Superior temporal gyrus (tissue), 1 donor: ENCODE measurements around the gene TMCO5A.
"Not testable (repeated sequence)": the region's sequence is repeated elsewhere in the genome, so short reads cannot be mapped to it uniquely, and the experiment has no call there.

ENCODE experiments used
- DNase-seq: peaks from one replicate; pipeline ENCODE4 v3.0.0-alpha.2; 2016; ENCODE audit errors: extremely low spot score

TMCO5A gene

DNA sequence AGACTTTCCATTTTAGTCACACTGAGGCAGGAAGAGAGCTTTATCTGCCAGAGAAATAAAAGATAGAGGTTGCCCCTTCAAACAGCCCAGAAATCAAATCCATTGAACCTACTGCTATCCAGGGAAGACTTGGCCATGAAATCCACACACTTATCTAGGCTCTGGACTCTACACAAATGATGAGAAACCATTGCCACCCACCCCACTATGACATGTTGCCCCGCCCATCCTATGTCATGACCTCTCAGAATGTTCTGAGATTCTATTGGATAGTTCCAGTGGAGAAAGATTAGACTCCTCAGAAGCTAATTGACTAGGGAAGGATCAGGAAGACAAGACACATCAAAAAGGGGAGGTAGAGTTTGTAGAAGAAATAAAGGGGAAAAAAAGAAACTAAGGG, at the start of gene TMCO5A:
Gene TMCO5A (plus strand): TSS at position 301 of the 400 bp plus-strand sequence. CDS start 1,684 bp downstream, outside the sequence.
- no peak for DNase-seq

DNA sequence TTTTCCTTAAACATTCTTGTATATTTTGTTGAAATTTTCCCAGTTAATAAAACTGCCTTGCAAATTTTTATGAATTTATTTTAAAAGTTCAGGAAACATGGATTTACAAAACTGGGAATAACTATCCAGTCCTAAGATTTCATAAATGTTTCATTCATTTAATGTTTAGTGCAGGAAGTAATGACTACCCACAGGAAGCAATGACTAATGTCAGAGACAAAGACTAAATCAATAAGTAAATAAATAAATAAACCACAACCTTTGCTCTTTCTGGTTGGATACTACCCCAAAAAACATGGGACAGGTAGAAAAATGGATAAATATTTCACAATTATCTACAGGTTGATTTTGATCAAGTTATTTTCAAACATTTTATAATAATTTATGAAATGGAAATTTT, 48.8 kb upstream of the TMCO5A start:
- no peak for DNase-seq

DNA sequence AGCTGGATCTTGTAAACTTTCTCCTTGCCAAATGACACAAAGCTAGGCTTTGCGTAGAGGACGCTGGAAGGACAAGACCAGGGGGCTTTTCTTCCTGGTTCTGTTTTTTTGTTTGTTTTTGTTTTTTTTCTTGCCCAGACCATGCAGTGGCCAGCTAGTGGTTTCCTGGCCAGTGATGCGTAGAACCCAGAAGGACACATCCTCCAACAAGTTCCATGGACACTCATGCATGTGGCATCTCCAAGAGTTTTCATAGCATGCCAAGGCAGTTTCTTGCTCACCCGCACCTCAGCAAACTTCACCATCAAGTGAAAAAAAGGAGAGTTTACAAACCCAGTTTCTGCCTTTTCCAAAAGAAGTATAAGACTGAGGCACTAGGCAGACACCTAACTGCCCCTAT, 46.1 kb upstream of the TMCO5A start:
- DNase-seq = no peak

DNA sequence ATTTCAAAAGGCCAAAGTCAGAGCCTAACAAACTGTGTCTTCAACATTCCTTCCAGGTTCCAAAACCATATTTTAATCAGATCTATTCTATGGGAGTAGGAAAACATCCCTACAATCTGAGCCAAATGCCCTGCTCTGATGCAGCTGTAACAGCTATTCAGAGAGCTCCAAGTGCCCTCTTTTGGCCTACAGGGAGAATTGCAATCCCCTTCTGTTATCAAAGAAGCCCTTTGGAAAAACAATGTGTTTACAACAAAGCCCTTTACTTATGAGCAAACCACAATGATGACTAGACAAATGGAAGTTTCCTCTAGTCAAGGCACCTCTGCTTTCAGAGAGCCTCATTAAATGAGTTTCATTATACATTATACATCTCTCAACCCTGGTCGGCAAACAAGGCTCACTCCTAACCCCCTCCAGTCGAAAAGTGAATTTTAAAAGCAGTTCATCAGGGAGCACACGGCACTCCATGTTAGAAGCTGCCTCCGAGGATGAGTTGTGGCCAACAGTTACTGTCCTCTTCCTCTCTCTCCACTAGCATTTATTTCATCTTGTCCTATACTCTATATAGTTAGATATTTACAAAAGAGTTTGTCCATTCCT, 42.6 kb upstream of the TMCO5A start:
- DNase-seq = peak; percentile 91

DNA sequence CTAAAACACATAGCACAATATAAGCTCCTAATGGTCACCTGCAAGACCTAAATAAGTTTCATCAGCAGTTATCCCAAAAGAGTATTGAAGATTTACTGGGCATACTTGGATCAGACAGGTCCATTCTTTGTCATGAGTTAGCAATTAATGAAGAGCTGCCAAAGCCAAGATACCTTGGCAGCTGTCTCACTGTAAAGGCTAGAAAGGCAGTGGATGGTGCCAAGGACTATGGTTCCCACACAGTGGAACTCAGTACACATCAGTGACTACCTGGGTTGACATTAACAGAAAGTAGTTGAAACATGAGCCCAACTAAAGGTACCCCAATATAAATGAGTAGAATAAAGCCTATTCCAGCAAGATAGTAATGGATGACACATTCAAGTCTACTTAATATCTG, 41.1 kb upstream of the TMCO5A start:
- DNase-seq = no peak

DNA sequence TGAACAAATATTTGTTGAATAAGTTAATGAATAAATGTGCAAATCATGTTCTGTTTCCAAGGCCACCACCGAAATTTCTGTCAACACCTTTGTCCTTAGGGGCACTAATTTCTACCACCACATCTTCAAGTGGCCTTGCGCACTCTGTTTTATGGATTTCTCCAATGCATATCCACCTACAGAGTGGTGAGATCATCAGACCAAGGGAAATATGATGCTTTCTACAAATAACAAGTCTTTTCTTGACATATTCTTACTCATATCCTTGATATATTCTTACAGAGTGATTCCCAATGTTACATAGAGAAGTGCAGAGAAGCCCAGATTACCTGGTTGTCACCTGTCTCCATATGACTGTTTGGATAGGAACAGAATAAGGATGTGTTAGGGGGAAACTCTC, 36.1 kb upstream of the TMCO5A start:
- DNase-seq = no peak

DNA sequence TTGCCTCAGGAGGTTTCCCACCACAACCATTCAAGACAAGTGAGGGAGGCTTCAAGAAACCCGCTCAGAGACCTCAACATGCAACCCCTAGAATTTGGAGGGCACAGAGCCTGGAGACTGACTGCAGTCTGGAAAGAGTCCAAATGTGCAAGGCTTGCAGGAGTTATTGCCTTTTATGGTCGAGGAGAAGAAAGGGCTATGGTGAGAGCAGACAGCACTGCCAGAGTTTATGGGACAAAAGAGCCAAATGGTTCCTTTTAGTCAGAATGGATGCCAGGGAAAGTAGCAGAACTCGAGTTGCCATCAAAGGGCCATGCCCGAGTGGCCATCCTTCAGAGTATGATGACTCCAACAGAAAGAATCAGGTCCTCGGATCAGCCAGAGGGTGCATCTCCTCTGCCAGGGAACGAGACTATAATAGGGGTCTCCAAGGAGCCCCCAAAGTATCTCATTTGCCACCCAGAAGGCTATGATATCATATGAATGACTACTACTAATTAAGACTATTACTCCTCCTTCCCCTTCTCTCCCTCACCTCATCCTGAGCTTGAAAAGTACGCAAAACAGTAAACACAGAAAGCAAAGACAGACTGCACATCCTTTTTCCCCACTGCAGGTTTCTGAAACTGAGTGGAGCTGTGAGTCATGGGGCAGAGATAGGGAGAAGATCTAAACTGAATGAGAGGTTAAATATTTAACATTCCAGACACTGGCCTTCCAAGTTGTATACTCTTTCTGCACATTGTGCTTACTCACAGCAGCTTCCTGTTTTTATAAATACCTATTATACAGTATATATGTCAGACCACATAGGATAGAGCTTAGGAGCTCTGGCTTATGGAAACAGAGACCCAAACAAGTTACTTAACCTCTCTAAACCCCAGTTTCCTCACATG, 33.9 kb upstream of the TMCO5A start:
- DNase-seq = no peak

DNA sequence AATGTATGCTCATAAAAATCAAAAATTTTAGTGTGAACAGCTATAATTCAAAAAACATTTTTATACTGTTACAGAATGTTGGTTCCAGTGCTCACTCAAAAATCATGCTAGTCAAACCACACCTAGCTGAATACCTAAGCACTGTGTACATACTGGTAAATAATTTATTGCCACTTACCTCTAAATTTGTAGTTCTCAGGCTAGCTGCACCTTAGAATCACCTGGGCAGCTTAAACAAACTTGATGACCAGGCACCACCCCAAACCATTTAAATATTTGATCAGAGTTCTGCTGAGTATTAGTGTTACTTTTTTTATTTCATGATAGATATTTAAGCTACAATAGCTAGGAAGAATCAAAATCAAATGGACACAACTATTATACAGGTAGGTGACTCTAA, 32.3 kb upstream of the TMCO5A start:
- no peak for DNase-seq

DNA sequence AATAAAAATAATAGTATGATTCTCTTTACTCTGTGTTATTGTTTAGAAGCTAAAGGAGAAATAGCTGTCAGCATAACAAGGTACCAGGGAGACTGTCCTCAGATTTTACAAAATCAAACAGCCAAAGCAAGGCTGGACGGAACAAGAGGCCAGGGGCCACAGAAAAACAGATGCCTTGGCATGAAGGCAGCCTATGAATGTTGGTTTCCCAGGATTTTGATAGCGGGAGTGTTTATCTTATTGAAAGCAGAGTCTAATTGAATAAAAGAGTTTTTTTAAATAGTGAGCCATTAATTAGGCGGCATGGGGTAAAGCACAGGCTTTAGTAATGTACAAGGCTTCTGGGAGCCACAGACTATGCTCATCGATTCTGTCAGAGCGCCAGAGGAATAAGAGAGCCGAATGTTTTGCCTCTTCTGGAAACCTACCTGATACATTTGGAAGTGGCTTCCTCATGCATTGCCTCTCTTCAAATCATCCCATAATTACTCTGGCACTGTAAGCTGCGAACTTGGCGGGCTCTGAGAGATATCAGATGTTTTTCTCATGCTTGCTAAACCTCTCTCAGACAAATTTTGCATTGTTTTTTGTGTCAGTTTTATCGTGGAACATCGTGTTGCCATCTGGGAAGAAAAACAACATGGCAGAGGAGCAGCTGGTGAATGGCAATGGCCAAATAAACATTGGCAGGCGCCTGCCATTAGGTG, 30.4 kb upstream of the TMCO5A start:
- DNase-seq = no peak

DNA sequence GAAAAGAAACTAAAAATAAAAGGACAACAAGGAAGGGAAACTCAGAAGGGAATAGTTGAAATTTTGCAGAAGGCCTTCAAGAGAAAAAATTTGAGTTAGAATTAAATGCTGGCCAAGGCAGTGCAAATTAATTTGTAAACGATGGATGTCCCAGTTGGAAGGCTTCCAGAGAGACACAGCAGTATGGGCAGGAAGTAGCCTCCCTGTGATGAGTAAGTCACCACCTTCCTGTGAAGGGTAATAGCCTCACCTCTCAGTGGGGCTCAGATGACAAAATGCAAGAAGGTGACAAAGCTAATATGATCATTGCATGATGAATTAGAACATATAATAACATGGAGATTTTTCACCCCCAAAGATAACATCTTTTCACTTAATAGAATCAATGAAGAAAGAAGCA, 27.3 kb upstream of the TMCO5A start:
- DNase-seq = no peak

DNA sequence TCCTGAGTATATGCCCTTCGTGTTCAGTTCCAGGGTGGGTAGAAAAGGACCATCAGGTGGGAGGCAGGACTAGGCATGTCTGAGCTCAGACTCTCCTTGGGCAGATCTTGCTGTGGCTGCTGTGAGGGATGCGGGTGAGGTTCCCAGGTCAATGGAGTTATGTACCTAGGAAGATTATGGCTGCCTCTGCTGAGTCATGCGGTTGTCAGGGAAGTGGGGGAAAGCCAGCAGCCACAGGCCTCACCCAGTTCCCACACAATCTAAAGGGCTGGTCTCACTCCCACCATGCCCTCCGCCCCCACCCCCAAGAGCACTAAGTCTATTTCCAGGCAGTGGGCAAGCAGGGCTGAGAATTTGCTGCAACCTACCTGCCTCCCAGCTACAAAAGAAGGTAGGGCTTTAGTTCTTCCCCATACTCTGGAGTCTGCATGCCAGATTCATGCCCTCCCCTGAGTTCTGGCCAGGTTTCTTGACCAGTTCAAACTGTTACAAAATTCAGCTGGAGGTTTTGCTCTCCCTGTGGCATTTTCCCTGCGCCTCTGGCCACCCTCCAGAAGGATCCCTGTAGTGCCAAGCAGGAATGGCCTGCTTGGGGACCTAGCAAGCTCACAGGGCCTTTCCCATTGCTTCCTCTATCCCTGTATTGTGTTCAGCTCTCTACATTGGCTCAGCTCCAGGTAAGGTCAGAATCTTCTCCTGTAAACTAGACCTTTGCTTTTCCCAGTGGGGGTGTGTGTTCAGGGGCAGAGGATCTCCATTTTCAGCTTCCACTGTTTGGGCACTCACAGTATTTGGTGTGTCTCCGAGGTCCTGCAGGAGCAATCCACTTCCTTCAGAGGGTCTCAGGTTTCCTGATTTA, 12.7 kb upstream of the TMCO5A start:
- DNase-seq = no peak

DNA sequence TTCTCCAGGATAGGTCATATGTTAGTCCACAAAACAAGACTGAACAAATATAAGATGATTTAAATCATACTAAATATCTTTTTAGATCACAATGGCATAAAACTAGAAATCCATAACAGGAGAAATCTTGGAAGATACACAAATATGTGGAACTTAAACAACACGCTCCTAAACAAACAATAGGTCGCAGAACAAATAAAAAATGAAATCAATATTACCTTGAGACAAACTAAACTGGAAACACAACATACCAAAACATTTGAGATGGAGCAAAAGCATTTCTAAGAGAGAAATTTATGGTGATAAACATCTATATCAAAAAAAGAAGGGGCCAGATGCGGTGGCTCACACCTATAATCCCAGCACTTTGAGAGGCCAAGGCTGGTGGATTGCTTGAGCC, 8.3 kb upstream of the TMCO5A start:
- no peak for DNase-seq

DNA sequence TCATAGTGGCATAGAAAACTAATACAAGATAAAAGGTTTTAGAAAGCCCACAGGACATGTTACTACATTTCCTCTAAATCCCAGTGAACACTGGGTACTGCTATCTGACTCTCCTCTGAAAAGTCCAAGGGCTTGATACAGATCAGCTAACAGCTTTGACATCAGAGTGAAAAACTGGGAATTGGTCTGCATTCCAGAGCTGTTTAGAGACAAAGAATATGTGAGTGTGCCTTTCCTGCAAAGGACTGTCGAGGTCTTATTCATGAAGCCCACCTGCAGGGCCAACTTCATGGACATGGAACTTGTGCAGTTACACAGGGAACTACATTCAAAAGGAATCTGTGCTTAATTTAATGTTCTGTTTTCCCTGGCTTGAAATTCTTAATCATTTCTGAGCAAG, 5.2 kb upstream of the TMCO5A start:
- no peak for DNase-seq

DNA sequence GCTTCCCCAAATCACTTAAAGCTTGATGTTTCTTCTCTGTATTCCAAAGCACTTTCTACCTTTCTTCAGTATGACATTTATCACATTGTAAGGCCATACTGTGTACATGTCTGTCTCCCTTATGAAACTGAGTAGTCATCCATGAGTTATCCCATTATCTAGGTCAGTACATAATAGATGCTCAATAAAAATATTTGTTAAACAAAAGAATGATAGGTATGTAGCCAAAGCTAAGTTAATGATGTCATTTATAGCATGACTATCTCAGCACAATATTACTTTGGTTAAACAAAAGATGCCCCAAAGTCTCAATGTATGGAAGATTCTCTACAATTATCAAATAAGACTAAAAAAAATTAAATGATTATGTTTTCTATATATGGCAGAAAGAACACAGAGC, 3.1 kb upstream of the TMCO5A start:
- no peak for DNase-seq

DNA sequence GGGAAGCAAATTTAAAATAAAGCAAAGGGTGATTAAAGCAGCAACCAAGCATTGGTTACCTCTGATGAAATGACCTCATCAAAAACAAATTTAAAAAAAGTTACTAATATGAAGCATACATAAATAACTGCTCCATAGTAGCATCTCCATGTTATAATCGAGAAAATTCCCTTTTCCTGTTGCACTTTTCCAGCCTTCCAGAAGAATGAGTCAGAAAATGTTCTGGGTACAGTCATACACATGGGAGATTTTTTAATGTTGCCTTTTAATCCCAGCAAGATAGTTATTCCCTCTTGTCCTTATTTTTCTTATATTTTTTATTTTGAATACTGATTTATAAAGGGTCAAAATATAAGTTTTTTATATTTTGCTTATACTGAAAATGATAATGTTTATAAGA, 2.6 kb upstream of the TMCO5A start:
- DNase-seq = no peak

DNA sequence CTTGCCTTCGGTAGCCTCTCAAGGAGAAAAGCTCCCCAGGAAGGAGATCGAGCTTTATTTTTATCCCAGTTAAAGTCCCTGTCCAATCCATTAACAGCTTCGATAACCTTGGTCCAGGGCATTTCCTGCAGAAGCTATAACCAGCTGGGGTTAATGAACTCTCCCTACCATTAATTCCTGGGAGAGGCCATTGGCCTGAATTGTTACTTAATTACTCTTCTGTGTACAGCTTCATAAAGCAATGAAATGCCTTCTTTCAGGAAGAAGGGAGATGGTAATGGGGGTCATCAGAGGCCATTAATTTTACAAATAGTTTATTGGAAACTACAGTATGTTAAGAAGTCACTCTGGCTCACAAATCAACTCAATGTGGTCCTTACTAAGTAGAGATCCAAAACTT, 1.9 kb upstream of the TMCO5A start:
- no peak for DNase-seq

DNA sequence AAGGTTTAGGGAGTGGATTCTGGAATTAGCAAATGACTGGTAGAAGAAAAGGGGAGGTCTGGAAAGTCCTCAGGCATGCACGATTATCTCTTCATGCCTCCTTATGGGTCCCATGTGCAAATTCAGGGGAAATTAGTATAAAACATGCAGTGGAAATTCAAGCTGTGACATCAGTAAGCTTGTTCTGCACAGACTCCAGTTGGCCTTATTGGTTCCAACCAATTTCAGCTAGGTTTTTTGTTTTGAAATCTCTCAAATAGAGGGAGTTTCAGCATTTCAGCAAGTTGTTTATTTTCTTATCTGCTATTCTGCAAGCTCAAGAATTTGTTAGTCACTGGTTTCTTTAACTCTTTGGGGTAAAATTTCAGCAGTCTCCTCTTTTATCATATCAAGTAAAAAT, 774 bp upstream of the TMCO5A start:
- no peak for DNase-seq

DNA sequence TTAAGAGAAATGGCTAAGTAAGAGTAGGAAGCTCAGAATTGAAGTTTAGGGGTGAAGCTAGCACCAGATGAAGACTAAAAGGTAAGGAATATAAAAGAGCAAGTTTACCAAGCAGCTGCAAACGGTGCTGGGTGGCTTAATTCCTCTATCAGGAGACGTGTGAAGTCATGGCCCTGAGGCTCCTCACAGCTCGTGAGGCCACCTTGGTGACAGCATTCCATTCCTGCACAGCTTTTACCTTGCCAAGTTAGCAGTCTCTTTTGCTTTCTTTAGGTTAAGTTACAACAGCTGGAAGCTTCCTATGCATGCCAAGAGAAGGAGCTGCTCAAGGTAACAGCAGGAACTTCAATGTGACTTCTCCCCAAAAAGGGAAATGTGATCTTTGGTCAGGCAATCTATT, 6.4 kb downstream of the TMCO5A start:
- DNase-seq = no peak

DNA sequence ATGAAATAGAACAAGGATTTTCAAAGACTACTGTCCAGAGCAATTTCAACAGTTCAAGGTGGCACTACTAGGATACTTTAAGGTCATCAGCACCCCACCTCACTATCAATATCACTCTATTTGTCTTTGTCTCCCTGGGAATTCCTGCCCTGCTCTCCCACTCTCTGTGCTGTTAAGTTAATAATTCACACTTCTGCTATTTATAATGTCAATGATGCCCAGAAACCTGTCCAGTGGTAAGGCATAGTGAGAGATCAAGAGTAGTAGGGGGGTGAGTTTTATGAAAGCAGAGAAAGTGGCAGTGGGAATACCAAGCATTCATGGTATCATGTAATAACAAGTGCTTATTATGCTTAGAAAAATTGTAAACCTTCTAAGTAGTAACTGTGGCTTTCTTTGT, 7.3 kb downstream of the TMCO5A start:
- DNase-seq = no peak

DNA sequence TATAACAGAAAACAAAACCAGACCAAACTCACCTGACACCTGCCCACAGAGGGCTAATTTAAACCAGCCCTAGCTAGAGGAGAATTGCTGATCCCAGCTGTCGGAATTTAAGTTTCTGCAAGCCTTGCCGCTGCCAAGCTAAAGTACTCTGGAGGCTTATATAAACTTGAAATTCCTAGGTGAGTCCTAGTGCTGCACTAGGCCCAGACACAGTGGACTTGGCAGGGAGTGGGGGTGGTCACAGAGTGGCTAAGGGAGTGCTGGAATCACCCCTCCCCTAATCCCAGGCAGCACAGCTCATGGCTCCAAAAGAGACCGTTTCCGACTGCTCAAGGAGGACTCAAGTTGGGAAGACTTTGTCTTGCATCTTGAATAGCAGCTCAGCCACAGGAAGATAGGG, 17.6 kb downstream of the TMCO5A start:
- DNase-seq = no peak

DNA sequence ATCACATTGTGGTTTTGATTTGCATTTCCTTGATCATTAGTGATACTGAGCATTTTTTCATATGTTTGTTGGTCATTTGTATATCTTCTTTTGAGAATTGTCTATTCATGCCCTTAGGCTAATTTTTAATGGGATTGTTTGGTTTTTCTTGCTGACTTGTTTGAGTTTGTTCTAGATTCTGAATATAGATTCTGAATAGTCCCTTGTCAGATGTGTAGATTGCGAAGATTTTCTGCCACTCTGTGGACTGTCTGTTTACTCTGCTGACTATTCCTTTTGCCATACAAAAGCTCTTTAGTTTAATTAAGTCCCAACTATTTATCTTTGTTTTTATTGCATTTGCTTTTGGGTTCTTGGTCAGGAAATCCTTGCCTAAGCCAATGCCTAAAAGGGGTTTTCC, 26.3 kb downstream of the TMCO5A start:
- DNase-seq = not testable (repeated sequence)

DNA sequence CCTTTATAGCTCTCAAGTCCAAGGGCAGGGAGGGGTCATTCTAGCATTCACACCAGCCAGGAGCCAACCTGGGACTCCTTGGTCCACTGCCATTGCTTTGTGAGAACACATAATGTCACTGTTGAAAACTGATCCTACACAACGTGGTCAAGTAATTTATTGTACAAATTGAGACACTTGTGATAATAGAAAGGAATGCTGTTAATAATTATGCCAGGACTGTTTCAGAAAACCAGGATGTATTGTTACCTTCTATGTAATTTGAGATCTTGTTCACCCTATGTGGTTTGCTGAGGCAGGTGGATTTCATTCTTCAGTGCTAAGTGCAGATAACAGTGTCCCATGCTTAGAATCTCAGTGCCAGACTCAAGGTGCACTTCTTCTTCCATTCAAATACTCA, 33.3 kb downstream of the TMCO5A start:
- DNase-seq = no peak
